ENCODE results near the gene SCNN1A. TPM values are rescaled to one million over a fixed set of nuclear protein-coding genes. Genes with fewer than 3 reads are reported as not detected.

Gene SCNN1A
- total and polyA plus RNA-seq, 2 of the 13 experiments (the other 11 are each of a cell fraction or from before 2014, with no cell fraction given), result 1.5 to 14.6 TPM

- TF ChIP-seq SETDB1 (CRISPR knock-in tag; IDR thresholded peaks at IDR 0.05; ENCODE audit: borderline replicate concordance) (no peak), SPEN (CRISPR knock-in tag; IDR thresholded peaks at IDR 0.05; ENCODE audit: low read depth) (peak; percentile 9; the same call in 1 of the 2 replicates), KAT2B (IDR thresholded peaks at IDR 0.05; ENCODE audit: borderline replicate concordance, low read depth, low read length) (no peak), ZNF234 (CRISPR knock-in tag; conservative IDR thresholded peaks at IDR 0.05) (no peak), TGIF2 (CRISPR knock-in tag; IDR thresholded peaks at IDR 0.05) (no peak; the same call in 1 of the 2 replicates), ZNF333 (CRISPR knock-in tag; IDR thresholded peaks at IDR 0.05; ENCODE audit: borderline replicate concordance) (no peak), SKIL (CRISPR knock-in tag; IDR thresholded peaks at IDR 0.05; ENCODE audit: borderline replicate concordance) (no peak), ZNF513 (CRISPR knock-in tag; conservative IDR thresholded peaks at IDR 0.05) (no peak), FOXA3 (CRISPR knock-in tag; IDR thresholded peaks at IDR 0.05) (no peak; the same call in 1 of the 2 replicates)
- TF ChIP-seq, protein P1, sequence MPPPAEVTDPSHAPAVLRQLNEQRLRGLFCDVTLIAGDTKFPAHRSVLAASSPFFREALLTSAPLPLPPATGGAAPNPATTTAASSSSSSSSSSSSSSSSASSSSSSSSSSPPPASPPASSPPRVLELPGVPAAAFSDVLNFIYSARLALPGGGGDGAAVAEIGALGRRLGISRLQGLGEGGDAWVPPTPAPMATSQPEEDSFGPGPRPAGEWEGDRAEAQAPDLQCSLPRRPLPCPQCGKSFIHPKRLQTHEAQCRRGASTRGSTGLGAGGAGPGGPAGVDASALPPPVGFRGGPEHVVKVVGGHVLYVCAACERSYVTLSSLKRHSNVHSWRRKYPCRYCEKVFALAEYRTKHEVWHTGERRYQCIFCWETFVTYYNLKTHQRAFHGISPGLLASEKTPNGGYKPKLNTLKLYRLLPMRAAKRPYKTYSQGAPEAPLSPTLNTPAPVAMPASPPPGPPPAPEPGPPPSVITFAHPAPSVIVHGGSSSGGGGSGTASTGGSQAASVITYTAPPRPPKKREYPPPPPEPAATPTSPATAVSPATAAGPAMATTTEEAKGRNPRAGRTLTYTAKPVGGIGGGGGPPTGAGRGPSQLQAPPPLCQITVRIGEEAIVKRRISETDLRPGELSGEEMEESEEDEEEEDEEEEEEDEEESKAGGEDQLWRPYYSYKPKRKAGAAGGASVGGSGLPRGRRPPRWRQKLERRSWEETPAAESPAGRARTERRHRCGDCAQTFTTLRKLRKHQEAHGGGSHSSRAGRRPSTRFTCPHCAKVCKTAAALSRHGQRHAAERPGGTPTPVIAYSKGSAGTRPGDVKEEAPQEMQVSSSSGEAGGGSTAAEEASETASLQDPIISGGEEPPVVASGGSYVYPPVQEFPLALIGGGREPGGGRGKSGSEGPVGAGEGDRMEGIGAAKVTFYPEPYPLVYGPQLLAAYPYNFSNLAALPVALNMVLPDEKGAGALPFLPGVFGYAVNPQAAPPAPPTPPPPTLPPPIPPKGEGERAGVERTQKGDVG (CRISPR knock-in tag; IDR thresholded peaks at IDR 0.05; ENCODE audit: borderline replicate concordance), result no peak
- TF ChIP-seq, protein P2, sequence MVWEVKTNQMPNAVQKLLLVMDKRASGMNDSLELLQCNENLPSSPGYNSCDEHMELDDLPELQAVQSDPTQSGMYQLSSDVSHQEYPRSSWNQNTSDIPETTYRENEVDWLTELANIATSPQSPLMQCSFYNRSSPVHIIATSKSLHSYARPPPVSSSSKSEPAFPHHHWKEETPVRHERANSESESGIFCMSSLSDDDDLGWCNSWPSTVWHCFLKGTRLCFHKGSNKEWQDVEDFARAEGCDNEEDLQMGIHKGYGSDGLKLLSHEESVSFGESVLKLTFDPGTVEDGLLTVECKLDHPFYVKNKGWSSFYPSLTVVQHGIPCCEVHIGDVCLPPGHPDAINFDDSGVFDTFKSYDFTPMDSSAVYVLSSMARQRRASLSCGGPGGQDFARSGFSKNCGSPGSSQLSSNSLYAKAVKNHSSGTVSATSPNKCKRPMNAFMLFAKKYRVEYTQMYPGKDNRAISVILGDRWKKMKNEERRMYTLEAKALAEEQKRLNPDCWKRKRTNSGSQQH (CRISPR knock-in tag; IDR thresholded peaks at IDR 0.05; ENCODE audit: low read depth), result no peak
- TF ChIP-seq, protein P3, sequence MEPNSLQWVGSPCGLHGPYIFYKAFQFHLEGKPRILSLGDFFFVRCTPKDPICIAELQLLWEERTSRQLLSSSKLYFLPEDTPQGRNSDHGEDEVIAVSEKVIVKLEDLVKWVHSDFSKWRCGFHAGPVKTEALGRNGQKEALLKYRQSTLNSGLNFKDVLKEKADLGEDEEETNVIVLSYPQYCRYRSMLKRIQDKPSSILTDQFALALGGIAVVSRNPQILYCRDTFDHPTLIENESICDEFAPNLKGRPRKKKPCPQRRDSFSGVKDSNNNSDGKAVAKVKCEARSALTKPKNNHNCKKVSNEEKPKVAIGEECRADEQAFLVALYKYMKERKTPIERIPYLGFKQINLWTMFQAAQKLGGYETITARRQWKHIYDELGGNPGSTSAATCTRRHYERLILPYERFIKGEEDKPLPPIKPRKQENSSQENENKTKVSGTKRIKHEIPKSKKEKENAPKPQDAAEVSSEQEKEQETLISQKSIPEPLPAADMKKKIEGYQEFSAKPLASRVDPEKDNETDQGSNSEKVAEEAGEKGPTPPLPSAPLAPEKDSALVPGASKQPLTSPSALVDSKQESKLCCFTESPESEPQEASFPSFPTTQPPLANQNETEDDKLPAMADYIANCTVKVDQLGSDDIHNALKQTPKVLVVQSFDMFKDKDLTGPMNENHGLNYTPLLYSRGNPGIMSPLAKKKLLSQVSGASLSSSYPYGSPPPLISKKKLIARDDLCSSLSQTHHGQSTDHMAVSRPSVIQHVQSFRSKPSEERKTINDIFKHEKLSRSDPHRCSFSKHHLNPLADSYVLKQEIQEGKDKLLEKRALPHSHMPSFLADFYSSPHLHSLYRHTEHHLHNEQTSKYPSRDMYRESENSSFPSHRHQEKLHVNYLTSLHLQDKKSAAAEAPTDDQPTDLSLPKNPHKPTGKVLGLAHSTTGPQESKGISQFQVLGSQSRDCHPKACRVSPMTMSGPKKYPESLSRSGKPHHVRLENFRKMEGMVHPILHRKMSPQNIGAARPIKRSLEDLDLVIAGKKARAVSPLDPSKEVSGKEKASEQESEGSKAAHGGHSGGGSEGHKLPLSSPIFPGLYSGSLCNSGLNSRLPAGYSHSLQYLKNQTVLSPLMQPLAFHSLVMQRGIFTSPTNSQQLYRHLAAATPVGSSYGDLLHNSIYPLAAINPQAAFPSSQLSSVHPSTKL (CRISPR knock-in tag; IDR thresholded peaks at IDR 0.05), result no peak; the same call in none of the 2 replicates
- TF ChIP-seq, protein P4, sequence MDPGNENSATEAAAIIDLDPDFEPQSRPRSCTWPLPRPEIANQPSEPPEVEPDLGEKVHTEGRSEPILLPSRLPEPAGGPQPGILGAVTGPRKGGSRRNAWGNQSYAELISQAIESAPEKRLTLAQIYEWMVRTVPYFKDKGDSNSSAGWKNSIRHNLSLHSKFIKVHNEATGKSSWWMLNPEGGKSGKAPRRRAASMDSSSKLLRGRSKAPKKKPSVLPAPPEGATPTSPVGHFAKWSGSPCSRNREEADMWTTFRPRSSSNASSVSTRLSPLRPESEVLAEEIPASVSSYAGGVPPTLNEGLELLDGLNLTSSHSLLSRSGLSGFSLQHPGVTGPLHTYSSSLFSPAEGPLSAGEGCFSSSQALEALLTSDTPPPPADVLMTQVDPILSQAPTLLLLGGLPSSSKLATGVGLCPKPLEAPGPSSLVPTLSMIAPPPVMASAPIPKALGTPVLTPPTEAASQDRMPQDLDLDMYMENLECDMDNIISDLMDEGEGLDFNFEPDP (CRISPR knock-in tag; conservative IDR thresholded peaks at IDR 0.05), result 0 out of 2 replicates have a peak, but pooled peaks have one; percentile 88
Observed at GRCh38 chr12:6335451-6336078, 39.8 kb downstream of the SCNN1A start (continued).

All from HepG2 (cell line).